GM12878 (cell line): ENCODE data around the gene TGFBR1. TPM values are rescaled to one million over a fixed set of nuclear protein-coding genes. Genes with fewer than 3 reads are reported as not detected.

Source experiments
- CEBPB ChIP-seq, 2 experiments: fragments of 150-350 bp in 1 of 2; IDR thresholded peaks; 2 replicates each; pipeline ENCODE4 v1.6.1; 2012 to 2014; ENCODE audit warnings: low read depth in 2 of 2, low read length in 2 of 2, borderline replicate concordance in 1 of 2, inconsistent platforms in 1 of 2
- LARP7 ChIP-seq: fragments of 450-650 bp; IDR thresholded peaks from 2 replicates; pipeline ENCODE4 v1.6.1; 2017; ENCODE audit warnings: mild to moderate bottlenecking
- RB1 ChIP-seq: fragments of 450-650 bp; formaldehyde crosslinking; IDR thresholded peaks from 2 replicates; pipeline ENCODE4 v1.6.1; 2017; ENCODE audit warnings: mild to moderate bottlenecking, borderline replicate concordance
- RCOR1 ChIP-seq: conservative IDR thresholded peaks from 2 replicates; pipeline ENCODE4 v1.6.1; 2012; ENCODE audit warnings: low read depth, low read length, improper control_type of control experiment
- SIN3A ChIP-seq: IDR thresholded peaks from 2 replicates; pipeline ENCODE4 v1.6.1; 2012; ENCODE audit warnings: low read depth, low read length, improper control_type of control experiment
- SUZ12 ChIP-seq: fragments of 200-600 bp; sonication (generic); IDR thresholded peaks from one replicate; pipeline ENCODE4 v1.6.1; 2018; ENCODE audit warnings: antibody characterized with exemption, mild to moderate bottlenecking; ENCODE audit not compliant: unreplicated experiment
- TBL1XR1 ChIP-seq: IDR thresholded peaks from 2 replicates; pipeline ENCODE4 v1.6.1; 2012; ENCODE audit warnings: low read depth, low read length, improper control_type of control experiment
- TCF3 ChIP-seq: IDR thresholded peaks from 2 replicates; pipeline ENCODE4 v1.6.1; 2012; ENCODE audit warnings: low read depth, mild to moderate bottlenecking, low read length, borderline replicate concordance; ENCODE audit not compliant: insufficient read depth
- ZBTB11 ChIP-seq: fragments of 450-650 bp; formaldehyde crosslinking; IDR thresholded peaks from 2 replicates; pipeline ENCODE4 v1.5.0; 2022; ENCODE audit warnings: mild to moderate bottlenecking, missing genetic modification characterization
- ZNF217 ChIP-seq: fragments of 450-650 bp; IDR thresholded peaks from 2 replicates; pipeline ENCODE4 v1.6.1; 2017; ENCODE audit warnings: antibody characterized with exemption, mild to moderate bottlenecking
- polyA plus RNA-seq, 11 experiments: library from polyadenylated mRNA; depleted of rRNA in 4 of 11; unstranded in 6 of 11; stranded (reverse) in 5 of 11; fragments of >200 nt; fragmentation: Nextera tagmentation in 4 of 11; fragmentation: Illumina TruSeq in 1 of 11; extraction: Ambion mirVana in 4 of 11; extraction: Trizol in 1 of 11; gene quantifications; 1 replicate in 1 of 11; 2 replicates in 10 of 11; pipeline versions ENCODE4 v1.2.1 to v1.2.3, GENCODE V29; 2011 to 2016; ENCODE audit warnings: inconsistent platforms in 2 of 11, missing spikeins in 2 of 11, low read depth in 1 of 11
- total RNA-seq, 4 experiments: library from RNA; depleted of rRNA in 3 of 4; stranded (reverse); fragments of >200 nt in 3 of 4; fragmentation: Illumina TruSeq in 1 of 4; extraction: Trizol in 1 of 4; gene quantifications; 2 replicates each; pipeline versions ENCODE4 v1.2.1 to v1.2.3, GENCODE V29; 2013 to 2021
- TF ChIP-seq, protein P1 (sequence below): IDR thresholded peaks from 2 replicates; pipeline ENCODE4 v1.6.1; 2012; ENCODE audit warnings: low read depth, low read length, improper control_type of control experiment

The TGFBR1 gene
- total and polyA plus RNA-seq, 10 of the 15 experiments (the other 5 are each of a cell fraction or from before 2014, with no cell fraction given): 2.9 to 27.2 (median 16.6) TPM

GRCh38 chr9:99144966-99145365, 40.1 kb downstream of the TGFBR1 start (continued):
- TF ChIP-seq, protein P1, sequence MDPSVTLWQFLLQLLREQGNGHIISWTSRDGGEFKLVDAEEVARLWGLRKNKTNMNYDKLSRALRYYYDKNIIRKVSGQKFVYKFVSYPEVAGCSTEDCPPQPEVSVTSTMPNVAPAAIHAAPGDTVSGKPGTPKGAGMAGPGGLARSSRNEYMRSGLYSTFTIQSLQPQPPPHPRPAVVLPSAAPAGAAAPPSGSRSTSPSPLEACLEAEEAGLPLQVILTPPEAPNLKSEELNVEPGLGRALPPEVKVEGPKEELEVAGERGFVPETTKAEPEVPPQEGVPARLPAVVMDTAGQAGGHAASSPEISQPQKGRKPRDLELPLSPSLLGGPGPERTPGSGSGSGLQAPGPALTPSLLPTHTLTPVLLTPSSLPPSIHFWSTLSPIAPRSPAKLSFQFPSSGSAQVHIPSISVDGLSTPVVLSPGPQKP: no peak
- no peak for TF ChIP-seq TCF3
- no peak for TF ChIP-seq LARP7
- no peak for TF ChIP-seq ZBTB11 (CRISPR knock-in tag)
- TF ChIP-seq TBL1XR1: no peak
- TF ChIP-seq CEBPB (IDR thresholded peaks at IDR 0.05; ENCODE audit: borderline replicate concordance in 1 of 2, low read depth in 2 of 2, low read length in 2 of 2): no peak
- no peak for TF ChIP-seq SIN3A
- no peak for TF ChIP-seq SUZ12
- TF ChIP-seq RCOR1: no peak
- TF ChIP-seq ZNF217: no peak
- TF ChIP-seq RB1: no peak
